ENCODE results near the gene LSAMP. TPM values are rescaled to one million over a fixed set of nuclear protein-coding genes. Genes with fewer than 3 reads are reported as not detected.

The LSAMP gene
- total RNA-seq, 1 donor from 2014 or later: 10.2 TPM

- H3K4me3 ChIP-seq (ENCODE audit: low read depth, low read length): no peak overlapping the region
- H3K27me3 ChIP-seq (ENCODE audit: control insufficient read depth, insufficient read depth, low read length): no peaks in the 10 kb centered on the region
- no peaks in the 10 kb centered on the region for H3K36me3 ChIP-seq (ENCODE audit: control insufficient read depth, insufficient read depth, low read length)
- TF ChIP-seq CTCF (IDR thresholded peaks at IDR 0.05; ENCODE audit: insufficient read depth, low read length, poor library complexity, severe bottlenecking): no peak
- no peak for DNase-seq (ENCODE audit: low read depth)
Measured at GRCh38 chr3:116281313-116282143, 163.8 kb downstream of the LSAMP start.

GRCh38 chr3:116280130-116280740 is 165.1 kb downstream of the LSAMP start:
- H3K27me3 ChIP-seq (ENCODE audit: control insufficient read depth, insufficient read depth, low read length): no peaks in the 10 kb centered on the region
- no peak overlapping the region for H3K4me3 ChIP-seq (ENCODE audit: low read depth, low read length)
- TF ChIP-seq CTCF (IDR thresholded peaks at IDR 0.05; ENCODE audit: insufficient read depth, low read length, poor library complexity, severe bottlenecking): no peak
- DNase-seq (ENCODE audit: low read depth): no peak
- H3K36me3 ChIP-seq (ENCODE audit: control insufficient read depth, insufficient read depth, low read length): no peaks in the 10 kb centered on the region

- Histone ChIP-seq H3K27me3 (ENCODE audit: control insufficient read depth, insufficient read depth, low read length) (no peaks in the 10 kb centered on the region), H3K4me3 (ENCODE audit: low read depth, low read length) (no peak overlapping the region), H3K36me3 (ENCODE audit: control insufficient read depth, insufficient read depth, low read length) (no peaks in the 10 kb centered on the region)
- no peak for TF ChIP-seq CTCF (IDR thresholded peaks at IDR 0.05; ENCODE audit: insufficient read depth, low read length, poor library complexity, severe bottlenecking)
- DNase-seq (ENCODE audit: low read depth): no peak
Measured at GRCh38 chr3:116276675-116277074, 168.6 kb downstream of the LSAMP start.

GRCh38 chr3:116270056-116270455 is 175.2 kb downstream of the LSAMP start:
- Histone ChIP-seq H3K4me3 (ENCODE audit: low read depth, low read length) (no peak overlapping the region), H3K27me3 (ENCODE audit: control insufficient read depth, insufficient read depth, low read length) (no peaks in the 10 kb centered on the region), H3K36me3 (ENCODE audit: control insufficient read depth, insufficient read depth, low read length) (no peaks in the 10 kb centered on the region)
- no peak for TF ChIP-seq CTCF (IDR thresholded peaks at IDR 0.05; ENCODE audit: insufficient read depth, low read length, poor library complexity, severe bottlenecking)
- no peak for DNase-seq (ENCODE audit: low read depth)

GRCh38 chr3:116267116-116267515 is 178.2 kb downstream of the LSAMP start:
- Histone ChIP-seq H3K27me3 (ENCODE audit: control insufficient read depth, insufficient read depth, low read length) (no peaks in the 10 kb centered on the region), H3K4me3 (ENCODE audit: low read depth, low read length) (no peak overlapping the region), H3K36me3 (ENCODE audit: control insufficient read depth, insufficient read depth, low read length) (no peaks in the 10 kb centered on the region)
- no peak for TF ChIP-seq CTCF (IDR thresholded peaks at IDR 0.05; ENCODE audit: insufficient read depth, low read length, poor library complexity, severe bottlenecking)
- DNase-seq (ENCODE audit: low read depth): no peak

Measured in kidney epithelial cell (primary cell).